Stomach (tissue), 4 donors: ENCODE results near the gene MGAT4A.

Source experiments
- EP300 ChIP-seq: sonication (generic); formaldehyde crosslinking; IDR thresholded peaks from one replicate; pipeline ENCODE4 v1.6.1; 2017; ENCODE audit warnings: antibody characterized with exemption
- POLR2A ChIP-seq, 4 donors: fragments of 450-650 bp; IDR thresholded peaks; one replicate each; pipeline ENCODE4 v1.6.1; 2016; ENCODE audit warnings: antibody characterized with exemption in 4 of 4, control low read depth in 2 of 4, mild to moderate bottlenecking in 1 of 4, moderate library complexity in 1 of 4
- POLR2AphosphoS5 ChIP-seq, 3 donors: sonication (generic); formaldehyde crosslinking; IDR thresholded peaks; one replicate each; pipeline ENCODE4 v1.6.1; 2016; ENCODE audit warnings: antibody characterized with exemption in 3 of 3
- TF ChIP-seq, protein P1 (sequence below), 7 experiments: fragments of 450-650 bp in 4 of 7; fragments of 200-600 bp in 3 of 7; sonication (generic) in 3 of 7; IDR thresholded peaks; one replicate each; pipeline ENCODE4 v1.5.1; 2016 to 2019; ENCODE audit warnings: antibody characterized with exemption in 7 of 7, control low read depth in 2 of 7, mild to moderate bottlenecking in 1 of 7

GRCh38 chr2:98598781-98599428, 132.0 kb downstream of the MGAT4A start:
- TF ChIP-seq POLR2AphosphoS5 (IDR thresholded peaks at IDR 0.05), result no peak
- TF ChIP-seq, protein P1, sequence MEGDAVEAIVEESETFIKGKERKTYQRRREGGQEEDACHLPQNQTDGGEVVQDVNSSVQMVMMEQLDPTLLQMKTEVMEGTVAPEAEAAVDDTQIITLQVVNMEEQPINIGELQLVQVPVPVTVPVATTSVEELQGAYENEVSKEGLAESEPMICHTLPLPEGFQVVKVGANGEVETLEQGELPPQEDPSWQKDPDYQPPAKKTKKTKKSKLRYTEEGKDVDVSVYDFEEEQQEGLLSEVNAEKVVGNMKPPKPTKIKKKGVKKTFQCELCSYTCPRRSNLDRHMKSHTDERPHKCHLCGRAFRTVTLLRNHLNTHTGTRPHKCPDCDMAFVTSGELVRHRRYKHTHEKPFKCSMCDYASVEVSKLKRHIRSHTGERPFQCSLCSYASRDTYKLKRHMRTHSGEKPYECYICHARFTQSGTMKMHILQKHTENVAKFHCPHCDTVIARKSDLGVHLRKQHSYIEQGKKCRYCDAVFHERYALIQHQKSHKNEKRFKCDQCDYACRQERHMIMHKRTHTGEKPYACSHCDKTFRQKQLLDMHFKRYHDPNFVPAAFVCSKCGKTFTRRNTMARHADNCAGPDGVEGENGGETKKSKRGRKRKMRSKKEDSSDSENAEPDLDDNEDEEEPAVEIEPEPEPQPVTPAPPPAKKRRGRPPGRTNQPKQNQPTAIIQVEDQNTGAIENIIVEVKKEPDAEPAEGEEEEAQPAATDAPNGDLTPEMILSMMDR (IDR thresholded peaks at IDR 0.05), result no peak
- TF ChIP-seq POLR2A (IDR thresholded peaks at IDR 0.05), result no peak
- no peak for TF ChIP-seq EP300
